ENCODE measurements around the gene MOB1B. TPM values are rescaled to one million over a fixed set of nuclear protein-coding genes. Genes with fewer than 3 reads are reported as not detected.

Gene MOB1B
- total RNA-seq, 1 experiment from 2014 or later = 33.2 TPM

DNA sequence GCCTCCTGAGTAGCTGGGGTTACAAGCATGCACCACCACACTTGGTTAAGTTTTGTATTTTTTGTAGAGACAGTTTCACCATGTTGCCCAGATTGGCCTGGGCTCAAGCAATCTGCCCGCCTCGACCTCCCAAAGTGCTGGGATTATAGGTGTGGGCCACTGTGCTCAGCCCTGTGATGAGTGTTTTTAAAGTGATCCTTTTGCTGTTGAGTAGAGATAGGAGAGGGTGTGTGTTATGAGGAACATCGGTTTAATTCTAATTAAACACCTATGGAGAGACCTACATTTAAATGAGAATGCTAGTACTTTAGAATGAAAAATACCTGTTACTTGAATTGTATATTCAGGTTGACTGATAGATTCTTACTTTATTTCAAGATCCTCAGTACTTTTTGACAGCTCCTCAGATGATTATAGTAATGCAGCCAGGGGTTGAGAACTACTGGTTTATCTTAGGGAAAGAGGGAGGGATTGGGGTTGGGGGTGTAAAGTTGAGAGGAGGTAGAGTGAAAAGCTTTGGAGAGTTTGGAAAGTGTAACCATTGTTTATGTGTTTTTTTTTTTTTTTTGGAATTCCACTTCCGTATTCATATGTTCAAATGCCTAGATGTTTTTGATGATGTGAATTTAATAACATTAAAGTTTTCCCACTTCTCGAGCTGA, 54.5 kb downstream of the MOB1B start:
- H4K20me1 ChIP-seq (ENCODE audit: insufficient read depth) = no peaks in the 10 kb centered on the region
- no peak overlapping the region for H3K4me3 ChIP-seq (replicated peaks in 1 of 2; ENCODE audit: low read depth in 1 of 2, low read length in 2 of 2)
- no peak for ATAC-seq
- H3K27me3 ChIP-seq (ENCODE audit: insufficient read depth, low read length) = no peaks in the 10 kb centered on the region
- no peak overlapping the region for H3K27ac ChIP-seq (ENCODE audit: low read depth, low read length)
- intact Hi-C loops (cut with micrococcal nuclease) = no loop called here
- H3K9ac ChIP-seq (ENCODE audit: low read length) = no peak overlapping the region
- no peak overlapping the region for H3K4me2 ChIP-seq (ENCODE audit: low read length)
- ChIA-PET CTCF (no interaction called here), RAD21 (ENCODE audit: low non-redundant PET in 1 of 2, low total read pairs in 2 of 2, uncharacterized antibody in 2 of 2, unreplicated experiment in 2 of 2) (interaction anchor here in 1 of 2 experiments (0.7 kb wide), 1 partner anchor 1436 kb away, joined by 3 read pairs; no protein-coding TSS in a partner anchor), POLR2A (no interaction called here)
- no peak for TF ChIP-seq CBX3 (IDR thresholded peaks at IDR 0.05; ENCODE audit: low read depth)
- no peak for TF ChIP-seq CEBPB (IDR thresholded peaks at IDR 0.05; ENCODE audit: low read depth)
- no peak for TF ChIP-seq FOSL1 (IDR thresholded peaks at IDR 0.05; ENCODE audit: low read depth)
- no TSS peak for BruUV-seq (replicated peaks)
- no peaks in the 10 kb centered on the region for H3K9me2 ChIP-seq (ENCODE audit: insufficient read depth)
- no peaks in the 10 kb centered on the region for H3K9me3 ChIP-seq (ENCODE audit: control insufficient read depth in 1 of 2, insufficient read depth in 1 of 2, low read depth in 1 of 2, low read length in 2 of 2)
- H3K4me1 ChIP-seq (ENCODE audit: control insufficient read depth in 1 of 2, insufficient read depth in 2 of 2, low read length in 2 of 2) = no peaks in the 10 kb centered on the region
- H3K79me2 ChIP-seq (ENCODE audit: insufficient read depth, low read length) = 0 out of 2 replicates have a peak, but pooled peaks cover 6% of the 10 kb centered on the region
- no peak for DNase-seq (ENCODE audit: low read depth, low spot score)
- H2AFZ ChIP-seq (ENCODE audit: low read depth, low read length, poor library complexity, severe bottlenecking) = no peak overlapping the region
- H3K36me3 ChIP-seq (ENCODE audit: control insufficient read depth in 1 of 2, insufficient read depth in 2 of 2, low read length in 2 of 2) = no peaks in the 10 kb centered on the region

DNA sequence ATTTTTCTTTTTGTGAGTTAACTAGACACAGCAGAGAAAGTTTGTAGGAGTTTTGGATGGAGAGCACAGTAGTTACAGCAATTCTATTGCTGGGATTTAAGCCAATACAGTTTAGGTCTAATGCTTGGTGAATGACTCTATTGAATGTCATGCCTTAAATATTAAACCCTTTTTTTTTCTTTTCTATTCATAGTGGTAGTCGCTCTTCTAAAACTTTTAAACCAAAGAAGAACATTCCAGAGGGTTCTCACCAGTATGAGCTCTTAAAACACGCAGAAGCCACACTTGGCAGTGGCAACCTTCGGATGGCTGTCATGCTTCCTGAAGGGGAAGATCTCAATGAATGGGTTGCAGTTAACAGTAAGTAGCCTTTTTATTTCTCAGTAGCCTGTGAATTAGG, 56.5 kb downstream of the MOB1B start:
- Histone ChIP-seq H3K9me2 (ENCODE audit: insufficient read depth) (no peaks in the 10 kb centered on the region), H3K27me3 (ENCODE audit: insufficient read depth, low read length) (no peaks in the 10 kb centered on the region), H3K4me2 (ENCODE audit: low read length) (no peak overlapping the region), H3K4me3 (replicated peaks in 1 of 2; ENCODE audit: low read depth in 1 of 2, low read length in 2 of 2) (no peak overlapping the region), H4K20me1 (ENCODE audit: insufficient read depth) (no peaks in the 10 kb centered on the region), H2AFZ (ENCODE audit: low read depth, low read length, poor library complexity, severe bottlenecking) (no peak overlapping the region), H3K9me3 (ENCODE audit: control insufficient read depth in 1 of 2, insufficient read depth in 1 of 2, low read depth in 1 of 2, low read length in 2 of 2) (no peaks in the 10 kb centered on the region), H3K9ac (ENCODE audit: low read length) (no peak overlapping the region), H3K79me2 (ENCODE audit: insufficient read depth, low read length) (0 out of 2 replicates have a peak, but pooled peaks cover 6% of the 10 kb centered on the region), H3K4me1 (ENCODE audit: control insufficient read depth in 1 of 2, insufficient read depth in 2 of 2, low read length in 2 of 2) (no peaks in the 10 kb centered on the region), H3K36me3 (ENCODE audit: control insufficient read depth in 1 of 2, insufficient read depth in 2 of 2, low read length in 2 of 2) (no peaks in the 10 kb centered on the region), H3K27ac (ENCODE audit: low read depth, low read length) (no peak overlapping the region)
- DNase-seq (ENCODE audit: low read depth, low spot score) (no peak), ATAC-seq (no peak)
- intact Hi-C loops (cut with micrococcal nuclease) = no loop called here
- RAD21 ChIA-PET (ENCODE audit: low non-redundant PET in 1 of 2, low total read pairs in 2 of 2, uncharacterized antibody in 2 of 2, unreplicated experiment in 2 of 2) = no interaction called here
- POLR2A ChIA-PET = no interaction called here
- TF ChIP-seq, protein P1, sequence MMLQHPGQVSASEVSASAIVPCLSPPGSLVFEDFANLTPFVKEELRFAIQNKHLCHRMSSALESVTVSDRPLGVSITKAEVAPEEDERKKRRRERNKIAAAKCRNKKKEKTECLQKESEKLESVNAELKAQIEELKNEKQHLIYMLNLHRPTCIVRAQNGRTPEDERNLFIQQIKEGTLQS (IDR thresholded peaks at IDR 0.05) = no peak
- TF ChIP-seq EGR1 (IDR thresholded peaks at IDR 0.05; ENCODE audit: low read depth) = no peak
- no peak for TF ChIP-seq SP1 (IDR thresholded peaks at IDR 0.05; ENCODE audit: low read depth)
- TF ChIP-seq POLR2AphosphoS5 (IDR thresholded peaks at IDR 0.05; ENCODE audit: low read depth, low read length) = no peak
- TF ChIP-seq TCF7L2 (IDR thresholded peaks at IDR 0.05; ENCODE audit: borderline replicate concordance, extremely low read depth, insufficient read depth, insufficient read length) = no peak
- TF ChIP-seq EZH2phosphoT487 (IDR thresholded peaks at IDR 0.05; ENCODE audit: borderline replicate concordance) = no peak
- no peak for TF ChIP-seq CEBPB (IDR thresholded peaks at IDR 0.05; ENCODE audit: low read depth)
- TF ChIP-seq SIN3A (IDR thresholded peaks at IDR 0.05; ENCODE audit: low read depth) = no peak
- TF ChIP-seq POLR2A (IDR thresholded peaks at IDR 0.05; ENCODE audit: borderline replicate concordance, extremely low read depth, insufficient read depth, insufficient read length) = no peak
- no peak for TF ChIP-seq ZFX (IDR thresholded peaks at IDR 0.05)
- CTCF ChIA-PET = no interaction called here
- BruUV-seq (replicated peaks) = no TSS peak

Measured in HCT116 (cell line).